Measurements from ENCODE around the gene HIRIP3.
"Not testable (repeated sequence)": the region's sequence is repeated elsewhere in the genome, so short reads cannot be mapped to it uniquely, and the experiment has no call there.

The HIRIP3 gene

GRCh38 chr16:29995324-29995910, at the start of gene HIRIP3:
TSS of gene HIRIP3 (minus strand) at chr16:29995617. CDS start at chr16:29995605, 12 bp downstream.
- DNase-seq (ENCODE audit: low spot score): peak; percentile 83

DNA sequence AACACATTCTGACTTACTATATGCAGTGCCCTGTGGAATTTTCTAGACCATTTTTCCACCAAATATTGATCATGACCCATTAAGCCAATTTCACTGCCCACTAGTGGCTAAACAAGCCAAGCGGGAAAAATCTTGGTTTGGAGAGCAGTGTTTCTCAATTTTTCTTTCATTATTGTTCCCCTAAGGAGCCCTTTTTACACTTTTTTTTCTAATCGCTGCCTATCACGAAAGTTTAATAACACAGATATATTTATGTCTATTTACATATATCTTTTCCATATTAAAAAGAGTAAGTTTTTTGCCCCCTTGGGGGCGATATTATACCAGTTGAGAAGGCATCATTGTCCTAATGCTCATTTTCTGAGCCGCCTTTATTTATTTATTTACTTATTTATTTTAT, 46.4 kb upstream of the HIRIP3 start:
- peak; percentile 19 for DNase-seq (ENCODE audit: low spot score)

DNA sequence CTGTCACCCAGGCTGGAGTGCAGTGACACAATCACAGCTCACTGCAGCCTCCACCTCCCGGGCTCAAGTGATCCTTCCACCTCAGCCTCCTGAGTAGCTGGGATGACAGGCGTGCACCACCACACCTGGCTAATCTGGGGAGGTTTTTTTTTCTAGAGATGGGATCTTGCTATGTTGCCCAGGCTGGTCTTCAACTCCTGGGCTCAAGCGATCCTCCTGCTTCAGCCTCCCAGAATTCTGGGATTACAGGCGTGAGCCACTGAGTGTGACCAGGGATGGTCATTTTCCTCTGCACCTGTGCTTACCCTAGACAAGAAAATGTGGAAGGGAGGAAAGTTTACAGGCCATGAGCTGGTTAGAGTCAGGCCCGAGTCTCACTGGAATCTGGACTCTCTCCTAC, 45.3 kb upstream of the HIRIP3 start:
- not testable (repeated sequence) for DNase-seq (ENCODE audit: low spot score)

DNA sequence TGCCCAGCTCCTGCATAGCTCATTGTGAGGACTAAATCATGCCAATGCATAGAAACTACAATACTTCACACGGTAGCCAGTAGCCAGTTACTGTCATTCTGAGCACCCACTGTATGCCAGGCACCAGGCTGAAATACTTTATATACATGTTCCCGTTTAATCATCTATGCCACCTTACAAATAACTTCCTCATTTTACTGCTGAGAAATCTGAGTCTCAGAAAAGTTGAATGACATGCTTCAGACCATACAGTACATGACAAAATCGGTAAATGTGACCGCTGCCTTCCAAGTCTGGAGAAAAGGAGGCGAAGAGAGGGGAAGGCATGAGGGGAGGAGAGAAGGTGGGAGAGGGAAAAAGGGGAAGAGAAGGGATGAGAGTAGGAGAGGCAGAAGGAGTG, 44.8 kb upstream of the HIRIP3 start:
- DNase-seq (ENCODE audit: low spot score): no peak

- no peak for DNase-seq (ENCODE audit: low spot score)
Observed at GRCh38 chr16:30033270-30033669, 37.9 kb upstream of the HIRIP3 start.

GRCh38 chr16:30032083-30032819, 36.8 kb upstream of the HIRIP3 start:
- peak; percentile 64 for DNase-seq (ENCODE audit: low spot score)

GRCh38 chr16:30031477-30031918, 36.1 kb upstream of the HIRIP3 start:
- no peak for DNase-seq (ENCODE audit: low spot score)

DNA sequence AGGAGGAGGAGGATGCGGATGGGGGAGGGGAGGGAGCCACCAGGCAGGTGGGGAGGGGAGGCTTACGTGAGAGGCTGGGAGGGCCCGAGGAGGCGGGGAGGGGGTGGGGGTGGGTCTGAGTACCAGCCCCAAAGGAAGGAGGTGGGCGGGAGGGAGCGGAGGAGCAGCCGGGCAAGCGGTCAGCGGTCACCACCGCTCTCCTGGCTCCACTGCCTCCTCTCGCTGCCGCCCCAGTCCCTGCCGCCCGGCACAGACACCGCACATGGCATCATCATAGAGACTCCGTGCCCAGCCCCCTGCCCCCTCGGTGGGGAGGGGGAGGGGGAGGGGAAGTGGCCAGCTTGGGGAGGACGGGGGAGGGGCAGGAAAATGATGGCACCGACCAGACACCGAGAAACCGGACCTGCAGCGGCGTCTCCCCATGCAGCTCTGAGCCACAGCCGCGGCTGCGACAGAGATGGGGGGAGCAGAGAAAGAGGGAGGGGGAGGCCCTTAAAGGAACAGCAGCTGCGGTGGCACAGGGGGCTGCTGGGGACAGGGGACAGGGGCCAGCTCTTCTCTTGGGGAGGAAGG, 35.5 kb upstream of the HIRIP3 start, which contains the start of gene TLCD3B:
TLCD3B (minus strand) TSS at position 431 of the 573 bp plus-strand sequence. CDS start 744 bp downstream, outside the sequence.
- DNase-seq (ENCODE audit: low spot score): no peak

GRCh38 chr16:30030011-30030685, 34.7 kb upstream of the HIRIP3 start:
- no peak for DNase-seq (ENCODE audit: low spot score)

- no peak for DNase-seq (ENCODE audit: low spot score)
Observed at GRCh38 chr16:30028438-30029076, 33.1 kb upstream of the HIRIP3 start.

DNA sequence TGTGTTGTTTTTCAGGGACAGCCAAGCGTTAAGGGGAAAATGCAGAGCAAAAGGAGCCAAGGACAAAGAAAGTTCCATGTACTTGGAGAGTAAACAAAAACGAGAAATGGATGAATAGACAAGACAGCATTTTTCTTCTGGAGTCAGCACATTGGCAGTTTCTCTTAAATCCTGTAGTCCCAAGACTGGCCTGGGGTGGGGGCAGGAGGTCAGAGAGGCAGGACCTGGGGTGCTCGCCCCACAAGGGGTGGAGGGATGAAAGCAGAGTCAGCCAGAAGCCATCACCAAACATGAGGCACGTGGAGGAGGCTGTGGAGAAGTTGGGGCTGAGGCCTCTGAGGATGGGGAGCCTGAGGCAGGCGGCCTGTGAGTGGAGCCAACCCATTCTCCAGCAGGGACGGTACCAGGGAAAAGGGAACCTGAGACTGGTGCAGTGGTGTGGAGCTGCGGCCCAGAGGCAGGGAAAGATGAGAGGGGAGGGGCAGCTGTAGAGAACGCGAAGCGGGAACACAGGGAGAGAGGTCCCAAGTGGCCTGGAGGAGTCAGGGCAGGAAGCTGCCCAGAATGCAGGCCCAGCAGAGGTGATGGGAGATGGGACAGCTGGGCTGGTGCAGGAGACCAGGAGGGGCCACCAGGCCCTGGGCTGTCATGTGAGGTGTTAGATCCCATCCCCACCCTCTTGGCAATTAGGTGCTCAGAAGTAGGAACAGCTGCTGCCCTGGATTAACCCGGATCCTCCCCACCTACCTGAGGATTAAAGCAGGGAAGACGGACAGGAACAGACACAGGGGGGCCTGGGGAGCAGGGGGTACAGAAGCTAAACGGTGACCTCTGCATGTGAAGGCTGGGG, 32.4 kb upstream of the HIRIP3 start:
- DNase-seq (ENCODE audit: low spot score): no peak

DNA sequence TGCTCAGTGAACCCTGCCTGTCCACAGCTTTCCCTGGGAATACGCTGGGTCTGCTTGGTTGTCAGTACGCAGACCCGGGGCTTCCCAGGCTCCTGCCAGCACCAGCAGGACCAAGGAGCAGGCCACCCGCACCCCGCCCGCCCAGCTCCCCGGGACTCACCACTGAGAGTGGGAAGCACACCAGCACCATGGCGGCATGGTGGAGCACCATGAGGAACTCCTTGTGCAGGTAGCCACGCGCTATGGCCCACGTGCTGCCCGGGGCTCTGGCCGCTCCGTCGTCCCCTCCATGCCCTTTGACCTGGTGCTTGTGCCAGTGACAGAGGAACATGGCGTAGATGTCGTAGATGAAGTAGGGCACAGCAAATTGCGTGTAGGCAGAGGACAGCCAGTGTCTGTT, 31.0 kb upstream of the HIRIP3 start:
- no peak for DNase-seq (ENCODE audit: low spot score)

DNA sequence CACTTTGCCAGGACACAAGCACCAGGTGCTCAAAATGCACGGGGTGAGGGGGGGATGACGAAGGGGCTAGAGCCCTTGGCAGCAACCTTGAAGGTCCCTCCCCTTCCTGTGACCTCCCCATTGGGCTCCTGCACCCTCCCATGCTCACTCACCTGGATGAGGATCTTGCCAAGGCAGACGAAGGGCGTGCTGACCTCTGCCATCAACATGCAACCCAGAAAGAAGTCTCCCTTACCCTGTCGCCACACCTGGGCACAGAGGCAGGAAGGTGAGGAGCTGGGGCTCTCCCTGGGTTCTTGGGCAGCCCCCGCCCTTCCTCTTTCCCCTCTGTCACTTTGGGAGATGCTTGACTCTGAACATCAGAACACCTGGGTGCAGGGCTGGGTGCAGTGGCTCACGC, 30.2 kb upstream of the HIRIP3 start:
- DNase-seq (ENCODE audit: low spot score): no peak

GRCh38 chr16:30025156-30025555, 29.7 kb upstream of the HIRIP3 start:
- DNase-seq (ENCODE audit: low spot score): no peak

GRCh38 chr16:30024451-30024850, 29.0 kb upstream of the HIRIP3 start:
- DNase-seq (ENCODE audit: low spot score): no peak

DNA sequence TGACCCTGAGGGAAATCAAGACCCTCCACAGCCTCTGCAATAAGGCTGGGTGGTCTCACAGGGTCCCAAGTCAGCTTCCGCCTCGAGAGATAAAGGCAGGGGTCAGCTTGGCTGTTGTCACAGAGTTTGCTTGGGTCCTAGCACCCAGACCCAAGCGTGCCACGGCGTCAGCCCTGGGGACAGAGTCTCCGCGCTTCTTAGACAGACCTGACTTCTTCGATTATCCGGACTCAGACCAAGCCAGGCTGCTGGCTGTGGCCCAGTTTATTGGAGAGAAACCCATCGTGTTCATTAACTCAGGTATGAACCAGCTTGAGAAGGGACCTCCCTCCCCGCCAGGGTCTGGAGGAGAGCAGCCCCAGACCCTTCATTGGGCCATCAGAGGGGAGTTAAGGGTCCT, 28.2 kb upstream of the HIRIP3 start:
- no peak for DNase-seq (ENCODE audit: low spot score)

DNA sequence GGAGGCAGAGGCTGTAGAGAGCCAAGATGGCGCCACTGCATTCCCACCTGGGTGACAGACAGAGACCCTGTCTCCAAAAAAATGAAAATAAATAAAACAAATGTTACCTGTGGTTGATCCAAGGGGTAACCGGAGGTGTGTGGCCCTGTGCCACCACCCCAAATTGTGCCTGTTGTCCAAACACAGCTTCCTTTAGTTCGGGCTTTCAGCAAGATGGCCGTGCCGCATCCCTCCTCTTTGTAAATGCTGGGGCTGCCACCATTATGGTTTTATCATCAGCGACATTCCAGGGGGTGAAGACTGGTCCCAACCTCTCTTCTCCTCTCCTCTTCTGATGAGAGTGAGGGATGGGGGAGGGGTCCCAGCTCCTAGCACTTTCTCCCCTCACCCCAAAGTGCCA, 27.5 kb upstream of the HIRIP3 start, which contains the start of gene C16orf92:
C16orf92 (plus strand) TSS at position 312 of the 400 bp plus-strand sequence. CDS start 143 bp downstream, outside the sequence.
- DNase-seq (ENCODE audit: low spot score): no peak

DNA sequence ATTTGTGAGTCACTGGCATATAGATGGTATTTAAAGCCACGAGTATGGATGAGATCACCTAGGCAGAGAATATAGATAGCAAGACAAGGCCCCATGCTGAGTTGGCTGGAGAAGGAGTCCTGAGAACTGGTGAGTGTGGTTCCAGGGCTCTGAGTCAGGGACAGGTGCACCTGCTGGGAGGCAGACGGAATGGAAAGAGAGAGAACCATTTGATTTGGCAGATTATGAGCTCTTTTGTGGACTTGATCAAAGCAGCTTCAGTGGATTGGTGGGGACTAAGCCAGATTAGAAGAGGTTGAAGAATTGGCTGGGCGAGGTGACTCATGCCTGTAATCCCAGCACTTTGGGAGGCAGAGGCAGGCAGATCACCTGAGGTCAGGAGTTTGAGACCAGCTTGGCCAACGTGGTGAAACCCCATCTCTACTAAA, 23.3 kb upstream of the HIRIP3 start:
- no peak for DNase-seq (ENCODE audit: low spot score)

DNA sequence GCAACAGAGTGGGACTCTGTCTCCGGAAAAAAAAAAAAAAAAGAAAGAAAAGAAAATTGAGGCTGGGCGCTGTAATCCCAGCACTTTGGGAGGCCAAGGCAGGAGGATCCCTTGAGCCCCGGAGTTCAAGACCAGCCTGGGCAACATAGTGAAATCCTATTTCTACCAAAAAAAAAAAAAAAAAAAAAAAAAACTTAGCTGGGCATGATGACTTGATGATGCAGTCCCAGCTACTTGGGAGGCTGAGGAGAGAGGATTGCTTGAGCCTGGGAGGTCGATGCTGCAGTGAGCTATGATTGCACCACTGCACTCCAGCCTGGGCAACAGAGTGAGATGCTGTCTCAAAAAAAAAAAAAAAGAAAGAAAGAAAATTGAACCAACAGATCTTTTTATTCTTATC, 22.5 kb upstream of the HIRIP3 start:
- DNase-seq (ENCODE audit: low spot score): not testable (repeated sequence)

GRCh38 chr16:30017277-30017656, 21.9 kb upstream of the HIRIP3 start:
- DNase-seq (ENCODE audit: low spot score): no peak
